ENCODE measurements around the gene YRDC. TPM values are rescaled to one million over a fixed set of nuclear protein-coding genes. Genes with fewer than 3 reads are reported as not detected.

The YRDC gene
- total RNA-seq, 4 donors from 2014 or later: 13.1 to 41.7 (median 26.1) TPM

Other genes with a start within 250 kb of the YRDC start
- 10 to 100 TPM; 42.0 to 94.8 (median 48.5) TPM for gene GNL2, start 212.3 kb downstream of the YRDC start, total RNA-seq
- gene RSPO1, start 173.3 kb downstream of the YRDC start, total RNA-seq: 1 to 10 TPM; 2.1 to 9.7 (median 6.7) TPM
- 1 to 10 TPM; 2.7 to 6.2 (median 4.4) TPM for gene CDCA8, start 115.7 kb downstream of the YRDC start, total RNA-seq
- under 1 TPM in 2 of 4 donors, not detected in 2; 0.23 to 0.34 TPM for gene EPHA10, start 43.1 kb downstream of the YRDC start, total RNA-seq
- gene MANEAL, start 14.4 kb downstream of the YRDC start, total RNA-seq: 1 to 10 TPM; 6.7 to 9.2 (median 7.5) TPM
- gene C1orf122, start 418 bp downstream of the YRDC start, total RNA-seq: 10 to 100 TPM; 27.7 to 54.5 (median 41.2) TPM
- gene MTF1, start 51.4 kb upstream of the YRDC start, total RNA-seq: 10 to 100 TPM in 2 of 4 donors, 1 to 10 TPM in 2; 8.8 to 13.5 (median 11.2) TPM
- 10 to 100 TPM; 14.0 to 30.9 (median 17.9) TPM for gene INPP5B, start 138.8 kb upstream of the YRDC start, total RNA-seq
- 10 to 100 TPM; 36.9 to 68.4 (median 43.6) TPM for gene SF3A3, start 181.8 kb upstream of the YRDC start, total RNA-seq
- 10 to 100 TPM; 19.1 to 46.4 (median 35.1) TPM for gene FHL3, start 197.3 kb upstream of the YRDC start, total RNA-seq
- 10 to 100 TPM; 32.1 to 48.5 (median 39.5) TPM for gene UTP11, start 204.5 kb upstream of the YRDC start, total RNA-seq
- 10 to 100 TPM in 3 of 4 donors, 1 to 10 TPM in 1; 8.8 to 28.5 (median 13.5) TPM for gene POU3F1, start 238.6 kb upstream of the YRDC start, total RNA-seq